SU-DHL-6 (cell line): ENCODE data around the gene RPS6KA3.
"Not testable (repeated sequence)": the region's sequence is repeated elsewhere in the genome, so short reads cannot be mapped to it uniquely, and the experiment has no call there.

Source experiments
- H2AFZ ChIP-seq: fragments of 200-600 bp; sonication (generic); 2 replicates; pipeline ENCODE4 v1.6.1; 2014; ENCODE audit warnings: low read depth, mild to moderate bottlenecking, moderate library complexity, mixed read lengths, antibody characterized with exemption, low read length; ENCODE audit not compliant: severe bottlenecking
- H3F3A ChIP-seq: fragments of 200-600 bp; shearing (Covaris generic); 2 replicates; pipeline ENCODE4 v1.6.0; 2016; ENCODE audit warnings: antibody characterized with exemption, mild to moderate bottlenecking; ENCODE audit not compliant: insufficient read depth
- H3K27ac ChIP-seq: fragments of 200-600 bp; sonication (generic); 2 replicates; pipeline ENCODE4 v1.5.1; 2016; ENCODE audit warnings: low read depth, mild to moderate bottlenecking, low read length, moderate library complexity, mixed read lengths
- H3K27me3 ChIP-seq: fragments of 200-600 bp; sonication (generic), shearing (Covaris generic); 2 replicates; pipeline ENCODE4 v1.6.0; 2014; ENCODE audit warnings: mild to moderate bottlenecking, low read length
- H3K36me3 ChIP-seq: fragments of 200-600 bp; sonication (generic); 2 replicates; pipeline ENCODE4 v1.6.1; 2014; ENCODE audit warnings: mild to moderate bottlenecking, low read length, mixed read lengths
- H3K4me2 ChIP-seq: fragments of 300-600, 200-600 bp; shearing (Covaris generic), sonication (generic); 2 replicates; pipeline ENCODE4 v1.6.0; 2014; ENCODE audit warnings: low read length, low read depth, mild to moderate bottlenecking; ENCODE audit not compliant: poor library complexity, severe bottlenecking
- H3K4me3 ChIP-seq: fragments of 200-600 bp; sonication (generic); 2 replicates; pipeline ENCODE4 v1.5.1; 2014; ENCODE audit warnings: antibody characterized with exemption, low read length, mild to moderate bottlenecking, mixed read lengths; ENCODE audit not compliant: insufficient read depth, poor library complexity, severe bottlenecking
- H3K79me2 ChIP-seq: fragments of 200-600 bp; sonication (generic); 2 replicates; pipeline ENCODE4 v1.6.1; 2014; ENCODE audit warnings: mild to moderate bottlenecking, low read length, moderate library complexity; ENCODE audit not compliant: insufficient read depth
- H3K9ac ChIP-seq: fragments of 200-600 bp; sonication (generic); 2 replicates; pipeline ENCODE4 v1.7.0; 2014; ENCODE audit warnings: mild to moderate bottlenecking, low read length
- H3K9me2 ChIP-seq: fragments of 200-600 bp; sonication (generic); replicated peaks from 2 replicates; pipeline ENCODE4 v1.6.1; 2014; ENCODE audit warnings: low read length; ENCODE audit not compliant: insufficient read depth
- H3K9me3 ChIP-seq: fragments of 200-600 bp; sonication (generic); 2 replicates; pipeline ENCODE4 v1.6.1; 2014; ENCODE audit warnings: low read length, mixed read lengths; ENCODE audit not compliant: insufficient read depth
- H4K20me1 ChIP-seq: fragments of 200-600 bp; sonication (generic); 2 replicates; pipeline ENCODE4 v1.6.1; 2014; ENCODE audit warnings: low read depth, mild to moderate bottlenecking, antibody characterized with exemption, low read length, moderate library complexity, mixed read lengths
- EZH2phosphoT487 ChIP-seq: fragments of 200-600 bp; sonication (generic), shearing (Covaris generic); conservative IDR thresholded peaks from 2 replicates; pipeline ENCODE4 v1.6.1; 2018; ENCODE audit warnings: mild to moderate bottlenecking, antibody characterized with exemption, low read length, moderate library complexity, mixed read lengths
- TF ChIP-seq, protein P1 (sequence below): fragments of 200-600 bp; sonication (generic); IDR thresholded peaks from one replicate; pipeline ENCODE4 v1.5.1; 2017; ENCODE audit warnings: antibody characterized with exemption, mild to moderate bottlenecking, low read length, moderate library complexity; ENCODE audit not compliant: insufficient read depth, poor library complexity, severe bottlenecking

Gene RPS6KA3

DNA sequence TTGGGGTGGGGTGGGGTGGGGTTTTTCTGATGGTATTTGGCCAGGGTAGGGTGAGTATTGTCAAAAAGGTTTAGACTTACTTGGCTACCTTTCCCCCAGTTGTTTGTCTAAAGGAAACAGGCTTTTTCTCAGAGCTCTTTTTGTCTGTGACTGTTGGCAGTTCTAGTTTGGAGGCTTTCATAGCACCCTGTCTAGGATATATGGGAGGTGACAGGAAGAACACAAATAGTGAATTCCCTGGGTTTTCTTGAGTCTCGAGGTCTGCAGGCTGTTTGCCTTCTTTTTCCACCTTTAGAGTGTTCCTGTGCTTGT lies 13.5 kb downstream of the RPS6KA3 start:
- H3K4me2 ChIP-seq, result no peak overlapping the region
- no peaks in the 10 kb centered on the region for H4K20me1 ChIP-seq

GRCh38 chrX:20252381-20253231 lies 14.1 kb downstream of the RPS6KA3 start:
- H3K27me3 ChIP-seq, result no peaks in the 10 kb centered on the region
- H3K9me3 ChIP-seq, result no peaks in the 10 kb centered on the region
- H3K27ac ChIP-seq, result no peak overlapping the region
- no peaks in the 10 kb centered on the region for H3K79me2 ChIP-seq
- H2AFZ ChIP-seq, result no peak overlapping the region
- no peaks in the 10 kb centered on the region for H3K9me2 ChIP-seq
- no peak overlapping the region for H3K4me3 ChIP-seq
- no peaks in the 10 kb centered on the region for H4K20me1 ChIP-seq
- no peak overlapping the region for H3K4me2 ChIP-seq
- H3K36me3 ChIP-seq, result no peaks in the 10 kb centered on the region; the same call in 1 of the 2 replicates
- TF ChIP-seq EZH2phosphoT487, result no peak
- TF ChIP-seq, protein P1, sequence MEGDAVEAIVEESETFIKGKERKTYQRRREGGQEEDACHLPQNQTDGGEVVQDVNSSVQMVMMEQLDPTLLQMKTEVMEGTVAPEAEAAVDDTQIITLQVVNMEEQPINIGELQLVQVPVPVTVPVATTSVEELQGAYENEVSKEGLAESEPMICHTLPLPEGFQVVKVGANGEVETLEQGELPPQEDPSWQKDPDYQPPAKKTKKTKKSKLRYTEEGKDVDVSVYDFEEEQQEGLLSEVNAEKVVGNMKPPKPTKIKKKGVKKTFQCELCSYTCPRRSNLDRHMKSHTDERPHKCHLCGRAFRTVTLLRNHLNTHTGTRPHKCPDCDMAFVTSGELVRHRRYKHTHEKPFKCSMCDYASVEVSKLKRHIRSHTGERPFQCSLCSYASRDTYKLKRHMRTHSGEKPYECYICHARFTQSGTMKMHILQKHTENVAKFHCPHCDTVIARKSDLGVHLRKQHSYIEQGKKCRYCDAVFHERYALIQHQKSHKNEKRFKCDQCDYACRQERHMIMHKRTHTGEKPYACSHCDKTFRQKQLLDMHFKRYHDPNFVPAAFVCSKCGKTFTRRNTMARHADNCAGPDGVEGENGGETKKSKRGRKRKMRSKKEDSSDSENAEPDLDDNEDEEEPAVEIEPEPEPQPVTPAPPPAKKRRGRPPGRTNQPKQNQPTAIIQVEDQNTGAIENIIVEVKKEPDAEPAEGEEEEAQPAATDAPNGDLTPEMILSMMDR, result peak; percentile 36
- H3F3A ChIP-seq, result no peaks in the 10 kb centered on the region
- no peak overlapping the region for H3K9ac ChIP-seq

More for the DNA sequence above, 13.5 kb downstream of the RPS6KA3 start:
- TF ChIP-seq, protein P1, result no peak
- TF ChIP-seq EZH2phosphoT487, result no peak
- H3K27me3 ChIP-seq, result no peaks in the 10 kb centered on the region
- H2AFZ ChIP-seq, result no peak overlapping the region
- no peak overlapping the region for H3K4me3 ChIP-seq
- H3F3A ChIP-seq, result no peaks in the 10 kb centered on the region
- H3K9me3 ChIP-seq, result no peaks in the 10 kb centered on the region
- H3K36me3 ChIP-seq, result no peaks in the 10 kb centered on the region; the same call in 1 of the 2 replicates
- no peak overlapping the region for H3K9ac ChIP-seq
- H3K9me2 ChIP-seq, result no peaks in the 10 kb centered on the region
- no peak overlapping the region for H3K27ac ChIP-seq
- no peaks in the 10 kb centered on the region for H3K79me2 ChIP-seq

- Histone ChIP-seq H3K4me2 (no peak overlapping the region), H3K36me3 (no peaks in the 10 kb centered on the region; the same call in 1 of the 2 replicates), H2AFZ (no peak overlapping the region), H4K20me1 (no peaks in the 10 kb centered on the region), H3K4me3 (no peak overlapping the region), H3K9me2 (no peaks in the 10 kb centered on the region), H3K27me3 (no peaks in the 10 kb centered on the region), H3K79me2 (no peaks in the 10 kb centered on the region), H3K27ac (no peak overlapping the region), H3F3A (no peaks in the 10 kb centered on the region), H3K9ac (no peak overlapping the region), H3K9me3 (no peaks in the 10 kb centered on the region)
- TF ChIP-seq, protein P1, result no peak
- no peak for TF ChIP-seq EZH2phosphoT487
These were observed 15.0 kb downstream of the RPS6KA3 start for GRCh38 chrX:20251691-20252090.

- H3K4me2 ChIP-seq, H3K36me3 ChIP-seq, H3K9ac ChIP-seq, H3K27me3 ChIP-seq, H4K20me1 ChIP-seq, H3K27ac ChIP-seq, H2AFZ ChIP-seq, H3F3A ChIP-seq, H3K9me2 ChIP-seq, H3K9me3 ChIP-seq, H3K4me3 ChIP-seq, H3K79me2 ChIP-seq: not testable (repeated sequence)
These were observed 16.6 kb downstream of the RPS6KA3 start for GRCh38 chrX:20250146-20250545.
